ENCODE data around the gene IL19.

GRCh38 chr1:206873603-206874188, 103.1 kb downstream of the IL19 start:
- TF ChIP-seq, protein P1, sequence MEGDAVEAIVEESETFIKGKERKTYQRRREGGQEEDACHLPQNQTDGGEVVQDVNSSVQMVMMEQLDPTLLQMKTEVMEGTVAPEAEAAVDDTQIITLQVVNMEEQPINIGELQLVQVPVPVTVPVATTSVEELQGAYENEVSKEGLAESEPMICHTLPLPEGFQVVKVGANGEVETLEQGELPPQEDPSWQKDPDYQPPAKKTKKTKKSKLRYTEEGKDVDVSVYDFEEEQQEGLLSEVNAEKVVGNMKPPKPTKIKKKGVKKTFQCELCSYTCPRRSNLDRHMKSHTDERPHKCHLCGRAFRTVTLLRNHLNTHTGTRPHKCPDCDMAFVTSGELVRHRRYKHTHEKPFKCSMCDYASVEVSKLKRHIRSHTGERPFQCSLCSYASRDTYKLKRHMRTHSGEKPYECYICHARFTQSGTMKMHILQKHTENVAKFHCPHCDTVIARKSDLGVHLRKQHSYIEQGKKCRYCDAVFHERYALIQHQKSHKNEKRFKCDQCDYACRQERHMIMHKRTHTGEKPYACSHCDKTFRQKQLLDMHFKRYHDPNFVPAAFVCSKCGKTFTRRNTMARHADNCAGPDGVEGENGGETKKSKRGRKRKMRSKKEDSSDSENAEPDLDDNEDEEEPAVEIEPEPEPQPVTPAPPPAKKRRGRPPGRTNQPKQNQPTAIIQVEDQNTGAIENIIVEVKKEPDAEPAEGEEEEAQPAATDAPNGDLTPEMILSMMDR (IDR thresholded peaks at IDR 0.05), result no peak
- TF ChIP-seq POLR2A (IDR thresholded peaks at IDR 0.05), result no peak

Measured in Peyer's patch (tissue), 4 donors.